ENCODE results near the gene GLUL.

GLUL gene

DNA sequence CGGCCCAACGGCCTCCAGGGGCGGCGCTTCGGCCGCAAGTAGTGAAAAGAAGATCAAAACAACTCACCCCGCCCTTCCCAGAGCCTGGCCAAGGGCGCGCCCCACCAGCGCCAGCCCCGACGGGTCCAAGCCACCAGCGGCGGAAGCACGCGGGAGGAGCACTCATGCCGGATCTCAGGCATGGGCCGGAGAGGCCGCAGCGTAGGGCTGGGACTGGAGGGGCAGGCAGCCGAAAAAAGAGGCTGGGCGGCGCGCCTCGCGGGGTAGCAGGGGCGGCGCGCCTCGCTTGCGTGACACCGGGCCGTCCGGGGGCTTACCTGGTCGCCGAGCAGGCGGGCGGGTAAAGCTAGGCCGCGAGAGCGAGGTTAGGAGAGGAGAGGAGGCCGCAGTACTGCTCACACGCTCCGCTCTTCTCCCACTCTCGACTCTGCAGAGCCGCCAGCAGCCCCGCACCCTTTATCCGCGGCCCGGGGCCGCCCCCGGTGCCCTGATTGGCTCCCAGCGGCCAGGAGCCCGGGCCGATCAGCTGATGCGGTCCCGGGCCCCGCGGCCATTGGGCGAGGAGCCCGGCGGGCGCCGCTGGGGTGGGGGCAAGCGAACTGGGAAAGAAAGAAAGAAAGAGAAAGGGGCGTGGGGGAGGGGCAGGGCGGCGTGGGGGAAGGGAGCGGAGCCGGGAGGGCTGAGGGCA is at the start of gene GLUL:
GLUL (minus strand) TSS at position 429 of the 688 bp plus-strand sequence. CDS start 3,053 bp downstream, outside the sequence.
- peak within 1 kb of the TSS; percentile 88 for H3K4me3 ChIP-seq (ENCODE audit: low read depth, low read length)
- H3K36me3 ChIP-seq (ENCODE audit: control insufficient read depth, insufficient read depth, low read length), result peaks cover 36% of the 10 kb centered on the region
- no peaks in the 10 kb centered on the region for H3K9me3 ChIP-seq (ENCODE audit: control insufficient read depth, insufficient read depth, low read length)
- peak within 1 kb of the TSS; percentile 95 for H3K9ac ChIP-seq (ENCODE audit: low read depth, low read length)
- peaks cover 16% of the 10 kb centered on the region for H3K4me1 ChIP-seq (ENCODE audit: control insufficient read depth, insufficient read depth, low read length)
- H3K27ac ChIP-seq (ENCODE audit: low read depth, low read length), result peak within 1 kb of the TSS; percentile 96
- H3K27me3 ChIP-seq (ENCODE audit: control insufficient read depth, insufficient read depth, low read length), result no peaks in the 10 kb centered on the region

DNA sequence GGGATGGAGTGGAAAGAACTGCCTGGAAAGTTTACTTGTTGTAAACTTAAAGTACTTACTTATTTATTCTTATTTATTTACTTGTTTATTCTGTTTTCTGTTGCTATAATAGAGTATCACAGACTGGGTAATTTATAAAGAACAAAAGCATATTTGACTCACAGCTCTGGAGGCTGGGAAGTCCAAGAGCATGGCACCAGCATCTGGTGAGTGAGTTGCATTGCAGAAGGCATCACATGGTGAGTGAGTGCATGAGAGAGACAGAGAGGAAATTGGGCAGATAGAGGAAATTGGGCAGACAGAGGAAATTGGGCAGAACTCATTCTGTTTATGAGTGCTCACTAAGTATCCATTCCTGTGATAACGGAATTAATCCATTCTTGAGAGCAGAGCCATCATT is 46.7 kb upstream of the GLUL start:
- Histone ChIP-seq H3K4me1 (ENCODE audit: control insufficient read depth, insufficient read depth, low read length) (no peaks in the 10 kb centered on the region), H3K27me3 (ENCODE audit: control insufficient read depth, insufficient read depth, low read length) (no peaks in the 10 kb centered on the region), H3K9me3 (ENCODE audit: control insufficient read depth, insufficient read depth, low read length) (peaks cover 4% of the 10 kb centered on the region; the same call in 1 of the 2 replicates), H3K27ac (ENCODE audit: low read depth, low read length) (no peak overlapping the region), H3K9ac (ENCODE audit: low read depth, low read length) (no peak overlapping the region), H3K36me3 (ENCODE audit: control insufficient read depth, insufficient read depth, low read length) (no peaks in the 10 kb centered on the region), H3K4me3 (ENCODE audit: low read depth, low read length) (no peak overlapping the region)

DNA sequence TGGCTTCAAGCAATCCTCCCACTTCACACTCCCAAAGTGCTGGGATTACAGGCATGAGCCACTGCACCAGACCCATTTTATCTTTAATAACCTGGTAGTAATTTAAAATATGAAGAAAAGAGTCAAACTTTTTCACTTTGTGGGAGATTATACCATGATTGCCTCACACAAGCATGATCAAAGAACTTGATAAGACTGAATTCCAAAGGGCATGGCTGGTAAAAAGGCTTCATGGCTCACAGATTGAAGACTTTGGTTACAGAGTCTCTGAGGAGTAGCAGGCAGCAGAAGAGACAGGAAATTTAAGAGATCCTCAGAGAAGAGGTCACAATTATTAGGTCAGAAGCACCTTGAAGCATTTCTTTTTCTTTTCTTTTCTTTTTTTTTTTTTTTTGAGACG is 42.0 kb upstream of the GLUL start:
- H3K9ac ChIP-seq (ENCODE audit: low read depth, low read length), result no peak overlapping the region
- H3K27ac ChIP-seq (ENCODE audit: low read depth, low read length), result no peak overlapping the region
- H3K4me1 ChIP-seq (ENCODE audit: control insufficient read depth, insufficient read depth, low read length), result no peaks in the 10 kb centered on the region
- H3K9me3 ChIP-seq (ENCODE audit: control insufficient read depth, insufficient read depth, low read length), result peaks cover 1% of the 10 kb centered on the region; the same call in 1 of the 2 replicates
- H3K4me3 ChIP-seq (ENCODE audit: low read depth, low read length), result no peak overlapping the region
- H3K36me3 ChIP-seq (ENCODE audit: control insufficient read depth, insufficient read depth, low read length), result no peaks in the 10 kb centered on the region
- no peaks in the 10 kb centered on the region for H3K27me3 ChIP-seq (ENCODE audit: control insufficient read depth, insufficient read depth, low read length)

DNA sequence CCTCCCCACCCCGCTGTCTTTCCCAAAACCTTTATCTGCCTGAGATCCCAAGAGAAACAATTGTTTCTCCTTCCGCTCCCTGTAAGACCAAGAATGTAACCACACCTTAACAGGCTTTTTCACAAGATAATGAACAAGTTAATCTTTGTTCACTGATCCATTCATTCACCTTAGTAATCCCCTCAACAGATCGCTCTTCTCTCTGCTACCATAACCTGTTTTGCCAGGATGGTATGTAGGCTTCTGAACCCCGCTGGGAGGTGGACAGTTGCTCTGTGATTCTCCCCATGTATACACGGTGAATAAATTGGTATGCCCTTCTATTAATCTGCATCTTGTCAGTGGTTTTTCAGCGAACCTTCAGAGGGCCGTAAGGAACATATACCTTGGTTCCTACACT is 39.7 kb upstream of the GLUL start:
- H3K9me3 ChIP-seq (ENCODE audit: control insufficient read depth, insufficient read depth, low read length), result no peaks in the 10 kb centered on the region
- no peaks in the 10 kb centered on the region for H3K27me3 ChIP-seq (ENCODE audit: control insufficient read depth, insufficient read depth, low read length)
- no peak overlapping the region for H3K4me3 ChIP-seq (ENCODE audit: low read depth, low read length)
- no peaks in the 10 kb centered on the region for H3K36me3 ChIP-seq (ENCODE audit: control insufficient read depth, insufficient read depth, low read length)
- no peak overlapping the region for H3K27ac ChIP-seq (ENCODE audit: low read depth, low read length)
- no peaks in the 10 kb centered on the region for H3K4me1 ChIP-seq (ENCODE audit: control insufficient read depth, insufficient read depth, low read length)
- H3K9ac ChIP-seq (ENCODE audit: low read depth, low read length), result no peak overlapping the region

DNA sequence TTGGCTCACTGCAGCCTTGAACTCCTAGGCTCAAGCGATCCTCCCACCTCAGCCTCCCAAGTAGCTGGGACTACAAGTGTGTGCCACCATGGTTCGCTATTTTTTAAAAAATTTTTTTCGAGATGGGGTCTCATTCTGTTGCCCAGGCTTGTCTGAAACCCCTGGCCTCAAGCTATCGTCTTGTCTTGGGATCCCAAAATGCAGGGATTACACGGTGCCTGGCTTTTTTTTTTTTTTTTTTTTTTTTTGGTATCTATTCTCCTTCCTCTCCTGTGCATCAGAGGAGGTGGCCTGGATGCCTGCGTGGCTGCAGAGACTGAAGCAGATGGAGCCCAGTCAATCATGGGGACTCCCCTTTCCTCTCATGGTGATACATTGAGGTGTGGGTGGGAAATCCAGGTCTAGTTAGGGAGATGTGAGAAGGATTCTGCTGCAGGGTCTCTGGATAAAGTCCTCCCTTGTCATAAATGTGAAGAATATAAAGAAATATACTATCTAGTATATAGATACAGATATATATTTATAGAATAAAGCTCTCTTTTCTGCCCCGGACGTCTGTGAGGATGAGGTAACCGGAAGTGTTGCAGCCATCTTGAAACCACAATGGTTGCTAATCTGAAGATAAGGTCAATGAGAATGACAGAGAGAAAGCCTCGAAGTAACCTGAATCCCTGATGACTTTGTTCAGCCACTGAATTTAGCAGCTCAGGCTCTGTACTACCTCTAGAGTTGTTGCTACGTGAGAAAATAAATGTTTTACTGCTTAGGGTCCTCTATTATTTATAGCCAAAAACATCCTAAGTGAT is 38.9 kb upstream of the GLUL start:
- Histone ChIP-seq H3K36me3 (ENCODE audit: control insufficient read depth, insufficient read depth, low read length) (no peaks in the 10 kb centered on the region), H3K4me3 (ENCODE audit: low read depth, low read length) (no peak overlapping the region), H3K27me3 (ENCODE audit: control insufficient read depth, insufficient read depth, low read length) (no peaks in the 10 kb centered on the region), H3K9ac (ENCODE audit: low read depth, low read length) (no peak overlapping the region), H3K27ac (ENCODE audit: low read depth, low read length) (no peak overlapping the region), H3K9me3 (ENCODE audit: control insufficient read depth, insufficient read depth, low read length) (no peaks in the 10 kb centered on the region), H3K4me1 (ENCODE audit: control insufficient read depth, insufficient read depth, low read length) (no peaks in the 10 kb centered on the region)

DNA sequence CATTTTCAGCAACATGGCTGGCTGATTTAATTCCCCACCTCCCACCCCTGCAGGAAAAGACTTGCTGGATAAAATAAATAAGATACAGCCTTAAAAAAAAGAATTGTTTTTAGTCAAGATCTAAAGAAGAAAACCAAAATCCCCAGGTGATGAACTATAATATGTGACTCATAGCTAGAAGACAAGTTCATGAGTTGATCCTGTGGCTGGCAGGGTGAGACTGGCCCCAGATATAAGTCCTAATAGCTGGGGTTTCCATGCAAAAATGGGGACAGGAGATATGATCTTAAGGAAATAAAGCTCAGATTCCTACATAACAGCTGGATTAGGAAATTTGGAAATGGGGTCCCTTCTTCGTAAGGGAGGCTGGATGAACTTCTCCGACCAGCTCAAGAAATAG is 36.5 kb upstream of the GLUL start:
- Histone ChIP-seq H3K36me3 (ENCODE audit: control insufficient read depth, insufficient read depth, low read length) (no peaks in the 10 kb centered on the region), H3K9ac (ENCODE audit: low read depth, low read length) (no peak overlapping the region), H3K27me3 (ENCODE audit: control insufficient read depth, insufficient read depth, low read length) (no peaks in the 10 kb centered on the region), H3K4me1 (ENCODE audit: control insufficient read depth, insufficient read depth, low read length) (no peaks in the 10 kb centered on the region), H3K9me3 (ENCODE audit: control insufficient read depth, insufficient read depth, low read length) (no peaks in the 10 kb centered on the region), H3K27ac (ENCODE audit: low read depth, low read length) (no peak overlapping the region), H3K4me3 (ENCODE audit: low read depth, low read length) (no peak overlapping the region)

DNA sequence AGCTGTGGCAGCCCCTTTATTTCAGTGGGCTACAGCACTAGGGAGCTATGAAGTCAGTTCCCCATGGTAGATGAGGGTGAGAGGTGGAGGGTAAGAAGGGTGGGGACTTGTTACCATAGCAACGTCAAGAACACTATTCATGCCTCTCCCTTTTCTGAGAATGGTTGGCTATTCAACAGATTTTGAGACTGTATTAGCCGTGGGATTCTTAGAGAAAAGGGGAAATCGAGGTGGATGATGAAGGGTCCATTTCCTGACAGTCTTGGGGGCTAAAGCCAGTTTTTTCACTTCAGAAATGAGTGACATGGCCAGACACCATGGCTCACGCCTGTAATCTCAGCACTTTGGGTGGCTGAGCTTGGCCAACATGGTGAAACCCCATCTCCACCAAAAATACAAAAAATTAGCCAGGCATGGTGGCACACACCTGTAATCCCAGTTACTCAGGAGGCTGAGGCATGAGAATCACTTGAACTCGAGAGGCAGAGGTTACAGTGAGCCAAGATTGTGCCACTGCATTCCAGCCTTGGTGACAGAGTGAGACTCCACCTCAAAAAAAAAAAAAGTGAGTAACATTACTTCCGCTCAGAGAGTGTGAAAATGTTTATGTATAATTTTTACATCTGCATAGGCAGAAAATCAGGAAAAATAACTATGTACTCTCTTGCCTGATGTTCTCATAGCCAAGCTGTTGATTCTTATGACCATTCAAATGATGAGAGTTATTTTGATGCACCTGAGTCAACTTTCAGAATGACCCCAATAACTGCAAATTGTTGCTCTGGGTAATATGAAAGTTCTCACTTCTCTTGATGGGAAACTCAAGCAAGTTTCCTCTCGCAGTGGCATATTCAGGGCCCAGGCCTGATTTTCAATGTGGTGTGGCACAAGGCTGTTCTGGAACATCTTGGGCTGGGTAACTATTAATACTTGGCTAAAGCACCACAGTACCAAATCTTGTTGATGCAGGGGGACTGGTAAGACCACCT is 35.1 kb upstream of the GLUL start:
- Histone ChIP-seq H3K4me1 (ENCODE audit: control insufficient read depth, insufficient read depth, low read length) (no peaks in the 10 kb centered on the region), H3K9ac (ENCODE audit: low read depth, low read length) (no peak overlapping the region), H3K27ac (ENCODE audit: low read depth, low read length) (no peak overlapping the region), H3K27me3 (ENCODE audit: control insufficient read depth, insufficient read depth, low read length) (no peaks in the 10 kb centered on the region), H3K36me3 (ENCODE audit: control insufficient read depth, insufficient read depth, low read length) (no peaks in the 10 kb centered on the region), H3K4me3 (ENCODE audit: low read depth, low read length) (no peak overlapping the region), H3K9me3 (ENCODE audit: control insufficient read depth, insufficient read depth, low read length) (no peaks in the 10 kb centered on the region)

DNA sequence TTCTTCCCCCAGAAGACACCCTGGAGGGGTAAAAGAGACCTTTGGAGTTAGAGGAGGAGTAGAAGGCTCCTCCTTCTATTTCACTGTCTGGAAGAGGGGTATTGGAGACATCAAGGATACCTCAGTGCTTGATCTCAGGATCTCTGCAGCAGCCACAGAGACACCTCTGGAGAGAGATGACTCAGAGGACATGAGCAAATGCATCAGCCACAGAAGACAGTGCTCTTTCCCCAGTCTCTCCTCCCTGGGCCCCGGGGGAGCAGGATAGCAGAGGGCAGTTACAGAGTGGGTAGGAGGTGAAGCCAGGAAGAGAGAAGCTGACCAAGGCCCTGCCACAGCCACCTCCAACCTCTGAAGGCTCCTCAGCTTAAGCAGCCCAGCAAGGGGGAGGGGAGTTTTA is 24.2 kb upstream of the GLUL start:
- Histone ChIP-seq H3K4me3 (ENCODE audit: low read depth, low read length) (no peak overlapping the region), H3K27ac (ENCODE audit: low read depth, low read length) (no peak overlapping the region), H3K27me3 (ENCODE audit: control insufficient read depth, insufficient read depth, low read length) (no peaks in the 10 kb centered on the region), H3K9me3 (ENCODE audit: control insufficient read depth, insufficient read depth, low read length) (no peaks in the 10 kb centered on the region), H3K9ac (ENCODE audit: low read depth, low read length) (no peak overlapping the region), H3K4me1 (ENCODE audit: control insufficient read depth, insufficient read depth, low read length) (no peaks in the 10 kb centered on the region), H3K36me3 (ENCODE audit: control insufficient read depth, insufficient read depth, low read length) (no peaks in the 10 kb centered on the region)

DNA sequence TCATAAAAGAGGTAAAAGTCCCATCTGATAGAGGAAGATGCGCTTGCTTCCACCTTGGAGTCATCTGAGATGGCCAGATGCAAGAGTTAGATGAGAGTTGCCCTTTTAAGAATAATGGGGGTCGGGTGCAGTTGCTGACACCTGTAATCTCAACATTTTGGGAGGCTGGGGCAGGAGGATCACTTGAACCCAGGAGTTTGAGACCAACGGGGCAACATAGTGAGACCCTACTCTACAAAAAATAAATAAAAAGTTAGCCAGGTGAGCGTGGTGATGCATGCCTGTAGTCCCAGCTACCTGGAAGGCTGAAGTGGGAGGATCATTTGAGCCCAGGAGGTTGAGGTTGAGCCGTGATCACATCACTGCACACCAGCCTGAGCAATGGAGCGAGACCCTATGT is 22.4 kb upstream of the GLUL start:
- H3K9ac ChIP-seq (ENCODE audit: low read depth, low read length), result no peak overlapping the region
- no peak overlapping the region for H3K4me3 ChIP-seq (ENCODE audit: low read depth, low read length)
- no peaks in the 10 kb centered on the region for H3K36me3 ChIP-seq (ENCODE audit: control insufficient read depth, insufficient read depth, low read length)
- H3K27me3 ChIP-seq (ENCODE audit: control insufficient read depth, insufficient read depth, low read length), result no peaks in the 10 kb centered on the region
- H3K27ac ChIP-seq (ENCODE audit: low read depth, low read length), result no peak overlapping the region
- no peaks in the 10 kb centered on the region for H3K9me3 ChIP-seq (ENCODE audit: control insufficient read depth, insufficient read depth, low read length)
- no peaks in the 10 kb centered on the region for H3K4me1 ChIP-seq (ENCODE audit: control insufficient read depth, insufficient read depth, low read length)

DNA sequence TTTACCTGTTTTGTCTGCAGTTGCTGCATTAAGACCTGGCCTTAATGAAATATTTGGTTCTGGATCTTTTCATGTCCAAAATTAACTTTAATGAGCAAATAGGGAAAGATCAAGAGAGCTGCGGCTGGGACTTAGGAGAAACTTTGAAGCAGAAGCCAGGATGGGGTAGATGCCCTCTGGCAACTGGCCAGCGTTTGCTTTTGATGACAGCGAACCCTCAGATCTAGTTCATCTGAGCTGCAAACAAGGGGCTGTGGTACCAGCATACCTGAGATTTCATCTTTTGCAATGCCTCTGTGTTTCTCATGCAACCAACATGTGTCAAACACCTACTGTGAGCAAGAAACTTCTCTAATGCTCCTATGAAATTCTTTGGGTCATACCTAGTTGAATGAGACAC is 21.9 kb upstream of the GLUL start:
- no peak overlapping the region for H3K9ac ChIP-seq (ENCODE audit: low read depth, low read length)
- no peak overlapping the region for H3K4me3 ChIP-seq (ENCODE audit: low read depth, low read length)
- no peaks in the 10 kb centered on the region for H3K9me3 ChIP-seq (ENCODE audit: control insufficient read depth, insufficient read depth, low read length)
- H3K27ac ChIP-seq (ENCODE audit: low read depth, low read length), result no peak overlapping the region
- H3K4me1 ChIP-seq (ENCODE audit: control insufficient read depth, insufficient read depth, low read length), result no peaks in the 10 kb centered on the region
- no peaks in the 10 kb centered on the region for H3K27me3 ChIP-seq (ENCODE audit: control insufficient read depth, insufficient read depth, low read length)
- H3K36me3 ChIP-seq (ENCODE audit: control insufficient read depth, insufficient read depth, low read length), result no peaks in the 10 kb centered on the region

Data from HUES48 (cell line).